OCI-LY3 (cell line): ENCODE results near the gene PIMREG.

Source experiments
- EZH2phosphoT487 ChIP-seq: fragments of 200-600 bp; shearing (Covaris generic); IDR thresholded peaks from 2 replicates; pipeline ENCODE4 v1.6.1; 2018; ENCODE audit warnings: antibody characterized with exemption, mixed run types, low read depth
- TF ChIP-seq, protein P1 (sequence below): fragments of 200-600, 300-600 bp; sonication (generic); IDR thresholded peaks from 2 replicates; pipeline ENCODE4 v1.5.1; 2014; ENCODE audit warnings: antibody characterized with exemption, low read length, low read depth

DNA sequence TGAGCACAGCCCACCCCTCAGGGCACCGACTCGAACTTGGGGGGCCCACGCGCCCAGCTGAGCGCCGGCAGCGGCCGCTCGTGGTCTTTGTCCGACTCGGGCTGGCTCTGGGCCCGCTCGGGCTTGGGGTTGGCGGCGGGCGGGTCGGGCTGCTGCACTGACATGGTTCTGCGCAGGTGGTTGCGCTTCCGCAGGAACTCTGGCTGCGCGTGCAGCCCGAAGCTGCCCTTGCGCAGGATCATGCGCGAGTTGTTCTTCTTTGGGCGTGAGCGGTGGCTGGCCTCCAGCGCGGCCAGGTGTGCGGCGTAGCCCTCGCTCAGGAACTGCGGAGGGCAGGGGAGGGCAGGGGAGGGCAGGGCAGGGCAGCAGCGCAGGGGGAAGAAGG is 11.1 kb downstream of the PIMREG start:
- TF ChIP-seq EZH2phosphoT487 = no peak
- TF ChIP-seq, protein P1, sequence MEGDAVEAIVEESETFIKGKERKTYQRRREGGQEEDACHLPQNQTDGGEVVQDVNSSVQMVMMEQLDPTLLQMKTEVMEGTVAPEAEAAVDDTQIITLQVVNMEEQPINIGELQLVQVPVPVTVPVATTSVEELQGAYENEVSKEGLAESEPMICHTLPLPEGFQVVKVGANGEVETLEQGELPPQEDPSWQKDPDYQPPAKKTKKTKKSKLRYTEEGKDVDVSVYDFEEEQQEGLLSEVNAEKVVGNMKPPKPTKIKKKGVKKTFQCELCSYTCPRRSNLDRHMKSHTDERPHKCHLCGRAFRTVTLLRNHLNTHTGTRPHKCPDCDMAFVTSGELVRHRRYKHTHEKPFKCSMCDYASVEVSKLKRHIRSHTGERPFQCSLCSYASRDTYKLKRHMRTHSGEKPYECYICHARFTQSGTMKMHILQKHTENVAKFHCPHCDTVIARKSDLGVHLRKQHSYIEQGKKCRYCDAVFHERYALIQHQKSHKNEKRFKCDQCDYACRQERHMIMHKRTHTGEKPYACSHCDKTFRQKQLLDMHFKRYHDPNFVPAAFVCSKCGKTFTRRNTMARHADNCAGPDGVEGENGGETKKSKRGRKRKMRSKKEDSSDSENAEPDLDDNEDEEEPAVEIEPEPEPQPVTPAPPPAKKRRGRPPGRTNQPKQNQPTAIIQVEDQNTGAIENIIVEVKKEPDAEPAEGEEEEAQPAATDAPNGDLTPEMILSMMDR = no peak
